ENCODE data around the gene COPS9.

Gene COPS9

DNA sequence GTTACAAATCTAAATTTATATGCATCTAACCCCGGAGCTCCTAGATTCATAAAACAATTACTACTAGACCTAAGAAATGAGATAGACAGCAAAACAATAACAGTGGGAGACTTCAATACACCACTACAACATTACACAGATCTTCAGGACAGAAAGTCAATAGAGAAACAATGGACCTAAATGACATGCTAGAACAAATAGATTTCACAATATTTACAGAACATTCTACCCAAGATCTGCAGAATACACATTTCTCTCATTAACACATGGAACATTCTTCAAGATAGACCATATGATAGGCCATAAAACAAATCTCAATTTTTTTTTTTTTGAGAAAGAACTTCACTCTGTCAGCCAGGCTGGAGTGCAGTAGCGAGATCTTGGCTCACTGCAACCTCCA lies 37.8 kb downstream of the COPS9 start:
- H3K4me3 ChIP-seq (ENCODE audit: low read depth, low read length): no peak overlapping the region
- TF ChIP-seq, protein P1, sequence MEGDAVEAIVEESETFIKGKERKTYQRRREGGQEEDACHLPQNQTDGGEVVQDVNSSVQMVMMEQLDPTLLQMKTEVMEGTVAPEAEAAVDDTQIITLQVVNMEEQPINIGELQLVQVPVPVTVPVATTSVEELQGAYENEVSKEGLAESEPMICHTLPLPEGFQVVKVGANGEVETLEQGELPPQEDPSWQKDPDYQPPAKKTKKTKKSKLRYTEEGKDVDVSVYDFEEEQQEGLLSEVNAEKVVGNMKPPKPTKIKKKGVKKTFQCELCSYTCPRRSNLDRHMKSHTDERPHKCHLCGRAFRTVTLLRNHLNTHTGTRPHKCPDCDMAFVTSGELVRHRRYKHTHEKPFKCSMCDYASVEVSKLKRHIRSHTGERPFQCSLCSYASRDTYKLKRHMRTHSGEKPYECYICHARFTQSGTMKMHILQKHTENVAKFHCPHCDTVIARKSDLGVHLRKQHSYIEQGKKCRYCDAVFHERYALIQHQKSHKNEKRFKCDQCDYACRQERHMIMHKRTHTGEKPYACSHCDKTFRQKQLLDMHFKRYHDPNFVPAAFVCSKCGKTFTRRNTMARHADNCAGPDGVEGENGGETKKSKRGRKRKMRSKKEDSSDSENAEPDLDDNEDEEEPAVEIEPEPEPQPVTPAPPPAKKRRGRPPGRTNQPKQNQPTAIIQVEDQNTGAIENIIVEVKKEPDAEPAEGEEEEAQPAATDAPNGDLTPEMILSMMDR (IDR thresholded peaks at IDR 0.05; ENCODE audit: borderline replicate concordance, insufficient read depth, low read depth, low read length): no peak

DNA sequence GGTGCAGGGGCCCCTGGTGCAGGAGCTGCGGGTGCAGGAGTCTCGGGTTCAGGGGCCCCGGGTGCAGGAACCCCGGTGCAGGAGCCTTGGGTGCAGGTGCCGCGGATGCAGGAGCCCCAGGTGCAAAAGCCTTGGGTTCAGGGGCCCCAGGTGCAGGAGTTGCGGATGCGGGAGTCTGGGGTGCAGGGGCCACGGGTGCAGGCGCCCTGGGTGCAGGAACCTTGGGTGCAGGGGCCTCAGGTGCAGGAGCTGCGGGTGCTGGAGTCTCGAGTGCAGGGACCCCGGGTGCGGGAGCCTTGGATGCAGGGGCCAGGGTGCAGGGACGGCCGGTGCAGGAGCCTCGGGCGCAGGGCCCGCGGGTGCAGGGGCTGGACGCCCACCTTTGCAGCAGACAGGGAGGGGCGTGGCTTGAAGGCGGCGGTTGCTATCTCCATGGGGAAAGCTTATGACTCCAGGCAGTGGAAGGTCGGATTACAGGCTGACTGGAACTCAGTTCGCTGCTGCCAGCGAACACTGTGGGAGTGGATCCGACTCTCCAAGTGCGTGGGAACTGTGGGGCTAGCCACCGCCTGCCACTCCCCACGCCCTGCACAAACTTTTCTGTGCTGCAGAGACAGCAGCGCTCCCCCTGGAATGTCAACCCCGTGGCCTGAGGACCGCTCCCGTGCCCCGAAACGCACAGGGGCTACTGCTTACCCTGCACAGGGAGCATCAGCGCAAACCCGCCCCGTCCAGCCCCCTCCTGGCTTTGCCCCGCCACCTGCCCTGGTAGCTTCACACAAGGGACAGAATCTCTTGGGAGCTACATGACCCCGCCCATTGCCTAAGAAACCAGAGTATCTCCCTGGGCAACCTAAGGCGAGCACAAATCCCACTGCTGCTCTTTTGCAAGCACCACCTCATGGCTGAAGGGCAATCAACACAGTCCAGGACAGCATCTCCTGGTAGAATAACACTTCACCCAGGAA lies 40.3 kb downstream of the COPS9 start:
- no peak overlapping the region for H3K4me3 ChIP-seq (ENCODE audit: low read depth, low read length)

DNA sequence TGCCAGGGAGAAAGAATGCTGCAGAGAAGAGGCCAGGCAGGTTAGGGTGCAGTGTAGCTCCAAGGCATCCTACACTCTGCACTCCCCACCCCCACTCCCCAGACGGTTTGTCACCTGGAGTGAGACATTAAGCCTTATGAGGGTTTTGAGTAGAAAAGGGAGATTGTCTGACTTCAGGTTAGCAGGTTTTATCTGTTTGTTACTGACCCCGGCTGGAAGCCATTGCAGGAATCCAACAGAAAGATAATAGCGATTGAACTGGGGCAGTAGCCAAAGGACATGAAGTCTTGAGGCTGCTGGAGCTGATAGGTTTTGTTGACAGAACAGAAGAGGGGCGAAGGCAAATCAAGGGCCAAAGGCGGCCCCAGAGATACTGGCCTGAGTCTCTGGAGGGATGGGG lies 46.8 kb downstream of the COPS9 start:
- TF ChIP-seq, protein P1 (IDR thresholded peaks at IDR 0.05; ENCODE audit: borderline replicate concordance, insufficient read depth, low read depth, low read length): no peak
- H3K4me3 ChIP-seq (ENCODE audit: low read depth, low read length): no peak overlapping the region

More for the DNA sequence above, 40.3 kb downstream of the COPS9 start:
- TF ChIP-seq, protein P1 (IDR thresholded peaks at IDR 0.05; ENCODE audit: borderline replicate concordance, insufficient read depth, low read depth, low read length): no peak

DNA sequence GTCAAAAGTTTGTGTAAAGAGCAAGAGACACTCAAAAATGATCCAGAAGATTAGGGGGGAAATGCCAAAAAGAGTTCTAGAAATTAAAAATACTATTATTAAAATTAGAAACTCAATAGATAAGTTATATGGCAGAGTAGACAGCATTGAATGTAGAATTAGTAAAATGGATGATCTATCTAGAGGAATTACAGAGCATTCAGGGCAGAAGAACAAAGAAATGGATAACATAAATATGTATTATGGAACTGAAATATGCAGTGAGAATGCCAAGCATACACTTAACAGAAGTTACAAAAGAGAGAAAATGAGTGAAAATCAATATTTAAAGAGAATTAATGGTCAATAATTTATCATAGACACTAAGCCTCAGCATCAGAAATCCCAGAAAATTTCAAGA lies 49.5 kb downstream of the COPS9 start:
- TF ChIP-seq, protein P1 (IDR thresholded peaks at IDR 0.05; ENCODE audit: borderline replicate concordance, insufficient read depth, low read depth, low read length): no peak
- H3K4me3 ChIP-seq (ENCODE audit: low read depth, low read length): no peak overlapping the region
